Tibial artery (tissue), 4 donors: Measurements from ENCODE around the gene ALOX5AP.
A peak's percentile ranks its signal among the peaks of the same experiment; 100 is the strongest.

Experiments
- DNase-seq, 2 donors: peaks; one replicate each; pipeline ENCODE4 v3.0.0-alpha.2; 2019
- H3K27ac ChIP-seq, 2 donors: fragments of 200-600 bp; sonication (generic) in 1 of 2; 1 replicate in 1 of 2; 2 replicates in 1 of 2; pipeline ENCODE4 v1.5.1; 2018 to 2019; ENCODE audit warnings: mild to moderate bottlenecking in 1 of 2
- H3K27me3 ChIP-seq, 2 donors: fragments of 200-600 bp; sonication (generic) in 1 of 2; one replicate each; pipeline versions ENCODE4 v1.5.1 to v1.6.0; 2016 to 2019
- H3K36me3 ChIP-seq, 3 donors: fragments of 200-600 bp; sonication (generic) in 2 of 3; one replicate each; pipeline ENCODE4 v1.5.1; 2016 to 2019; ENCODE audit warnings: mild to moderate bottlenecking in 2 of 3
- H3K4me1 ChIP-seq, 4 donors: fragments of 200-600 bp; sonication (generic) in 2 of 4; 1 replicate in 3 of 4; 2 replicates in 1 of 4; pipeline ENCODE4 v1.5.1; 2016 to 2019
- H3K4me3 ChIP-seq, 2 donors: fragments of 200-600 bp; sonication (generic) in 1 of 2; 1 replicate in 1 of 2; 2 replicates in 1 of 2; pipeline ENCODE4 v1.5.1; 2018 to 2019; ENCODE audit warnings: mild to moderate bottlenecking in 2 of 2
- H3K9me3 ChIP-seq, 3 donors: fragments of 200-600 bp; sonication (generic) in 1 of 3; one replicate each; pipeline ENCODE4 v1.5.1; 2016 to 2019
- intact Hi-C: fragments of 100-400 bp; cut with DNase I; formaldehyde crosslinking; loops from one replicate; pipeline ENCODE4 v1.15.0; 2023; ENCODE audit warnings: low total_unique reads
- TF ChIP-seq, protein P1 (sequence below), 2 experiments: fragments of 200-600 bp in 1 of 2; fragments of 450-650 bp in 1 of 2; IDR thresholded peaks; one replicate each; pipeline ENCODE4 v1.5.1; 2017 to 2019; ENCODE audit warnings: antibody characterized with exemption in 2 of 2, mild to moderate bottlenecking in 1 of 2, moderate library complexity in 1 of 2

The ALOX5AP gene

DNA sequence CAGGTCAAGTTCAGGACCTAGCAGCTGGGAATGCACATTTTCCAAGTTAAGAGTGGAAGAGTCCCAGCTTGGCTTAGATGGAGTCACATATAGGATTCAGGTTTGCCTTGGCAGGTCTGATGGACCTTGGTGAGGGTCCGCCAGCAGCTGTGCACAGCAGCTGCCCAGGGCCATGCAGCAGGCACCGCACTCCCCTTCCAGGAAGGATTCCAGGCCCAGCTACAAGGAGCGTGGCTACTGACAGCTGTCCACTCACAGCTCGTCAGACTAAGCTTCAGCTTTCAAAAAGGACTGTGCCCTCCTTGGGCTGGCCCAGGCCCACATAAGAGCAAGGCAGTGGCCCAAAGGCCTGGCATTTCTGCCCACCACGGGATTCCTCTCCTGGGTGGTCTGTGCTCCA is 68.4 kb downstream of the ALOX5AP start:
- intact Hi-C loops = loop anchor here (5.0 to 10.0 kb wide), 7 partner anchors 64 to 671 kb away; partner anchors contain the start of gene MEDAG
- Histone ChIP-seq H3K27me3 (no peaks in the 10 kb centered on the region), H3K36me3 (no peaks in the 10 kb centered on the region), H3K4me3 (peak overlapping the region; percentile 41 to 47), H3K4me1 (peaks cover 0 to 34% (median 15%) of the 10 kb centered on the region in 4 donors), H3K9me3 (no peaks in the 10 kb centered on the region), H3K27ac (peak overlapping the region; percentile 41 to 65)
- TF ChIP-seq, protein P1, sequence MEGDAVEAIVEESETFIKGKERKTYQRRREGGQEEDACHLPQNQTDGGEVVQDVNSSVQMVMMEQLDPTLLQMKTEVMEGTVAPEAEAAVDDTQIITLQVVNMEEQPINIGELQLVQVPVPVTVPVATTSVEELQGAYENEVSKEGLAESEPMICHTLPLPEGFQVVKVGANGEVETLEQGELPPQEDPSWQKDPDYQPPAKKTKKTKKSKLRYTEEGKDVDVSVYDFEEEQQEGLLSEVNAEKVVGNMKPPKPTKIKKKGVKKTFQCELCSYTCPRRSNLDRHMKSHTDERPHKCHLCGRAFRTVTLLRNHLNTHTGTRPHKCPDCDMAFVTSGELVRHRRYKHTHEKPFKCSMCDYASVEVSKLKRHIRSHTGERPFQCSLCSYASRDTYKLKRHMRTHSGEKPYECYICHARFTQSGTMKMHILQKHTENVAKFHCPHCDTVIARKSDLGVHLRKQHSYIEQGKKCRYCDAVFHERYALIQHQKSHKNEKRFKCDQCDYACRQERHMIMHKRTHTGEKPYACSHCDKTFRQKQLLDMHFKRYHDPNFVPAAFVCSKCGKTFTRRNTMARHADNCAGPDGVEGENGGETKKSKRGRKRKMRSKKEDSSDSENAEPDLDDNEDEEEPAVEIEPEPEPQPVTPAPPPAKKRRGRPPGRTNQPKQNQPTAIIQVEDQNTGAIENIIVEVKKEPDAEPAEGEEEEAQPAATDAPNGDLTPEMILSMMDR (IDR thresholded peaks at IDR 0.05) = no peak
- no peak for DNase-seq

DNA sequence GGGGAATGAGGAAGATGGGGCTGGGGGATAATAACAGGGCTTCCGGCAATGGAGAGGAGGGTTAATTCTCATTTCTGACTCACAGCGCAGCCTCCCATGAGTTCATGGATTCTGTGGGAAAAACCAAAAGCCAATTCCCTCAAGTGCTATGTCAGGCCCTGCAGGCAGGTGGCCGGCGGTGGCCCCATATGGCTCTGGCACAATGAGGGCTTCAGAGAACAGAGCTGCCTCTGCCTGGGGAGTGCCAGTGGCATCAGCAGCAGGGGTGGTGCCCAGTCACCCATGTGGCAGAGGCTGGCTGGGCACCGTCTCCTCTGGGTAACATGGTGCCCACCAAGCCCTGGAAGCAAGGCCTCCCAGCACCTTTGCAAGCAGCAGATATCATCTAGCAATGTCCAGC is 69.1 kb downstream of the ALOX5AP start:
- Histone ChIP-seq H3K36me3 (no peaks in the 10 kb centered on the region), H3K9me3 (no peaks in the 10 kb centered on the region), H3K4me3 (no peak overlapping the region), H3K27ac (no peak overlapping the region), H3K27me3 (no peaks in the 10 kb centered on the region), H3K4me1 (peaks cover 0 to 34% (median 15%) of the 10 kb centered on the region in 4 donors)
- intact Hi-C loops = loop anchor here (5.0 to 10.0 kb wide), 7 partner anchors 63 to 672 kb away; partner anchors contain the start of gene MEDAG
- DNase-seq = no peak
- TF ChIP-seq, protein P1 (IDR thresholded peaks at IDR 0.05) = no peak

DNA sequence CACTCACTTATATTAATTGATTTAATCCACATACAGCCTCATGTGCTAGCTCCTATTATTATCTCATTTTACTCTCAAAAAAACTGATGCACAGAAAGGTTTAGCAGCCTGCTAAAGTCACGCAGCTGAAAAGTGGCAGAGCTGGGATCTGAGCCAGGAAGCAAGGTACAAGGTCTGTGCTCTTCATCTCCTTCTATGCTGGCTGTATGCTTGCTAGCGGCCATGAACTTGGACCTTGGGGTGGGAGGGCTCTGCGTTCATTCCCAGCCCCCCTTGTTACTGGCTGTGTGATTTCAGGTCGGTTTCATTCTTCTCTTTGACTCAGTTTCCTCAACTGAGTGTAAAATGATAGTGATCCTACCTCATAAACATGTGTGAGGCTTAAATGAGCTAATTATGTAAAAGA is 69.8 kb downstream of the ALOX5AP start:
- H3K9me3 ChIP-seq = no peaks in the 10 kb centered on the region
- peak overlapping the region in 1 of 2 donors; percentile 36 for H3K27ac ChIP-seq
- TF ChIP-seq, protein P1 (IDR thresholded peaks at IDR 0.05) = no peak
- H3K36me3 ChIP-seq = no peaks in the 10 kb centered on the region
- H3K4me3 ChIP-seq = no peak overlapping the region
- no peaks in the 10 kb centered on the region for H3K27me3 ChIP-seq
- intact Hi-C loops = loop anchor here (5.0 to 10.0 kb wide), 3 partner anchors 37 to 240 kb away; partner anchors contain the start of gene MEDAG
- peaks cover 0 to 34% (median 15%) of the 10 kb centered on the region in 4 donors for H3K4me1 ChIP-seq
- no peak for DNase-seq

DNA sequence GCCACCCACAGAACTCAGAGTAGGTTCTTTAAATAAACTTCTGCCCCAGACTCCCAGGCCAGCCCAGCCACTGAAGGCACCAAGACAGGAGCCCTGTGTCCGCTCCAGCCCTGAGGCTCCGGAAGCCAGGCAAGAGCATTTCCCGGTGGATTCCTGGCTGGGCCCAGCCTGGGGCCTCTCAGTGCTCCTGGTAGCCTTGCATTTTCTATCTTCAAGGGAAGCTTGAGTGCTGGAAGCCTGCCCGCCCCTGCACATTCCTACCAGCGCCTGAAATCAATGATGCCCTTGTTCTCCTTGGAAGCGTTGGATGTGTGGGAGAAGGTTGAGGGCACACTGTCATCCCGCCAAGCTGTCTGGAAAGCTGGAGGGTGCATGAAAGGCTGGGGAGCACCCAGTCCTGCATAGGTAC is 70.3 kb downstream of the ALOX5AP start:
- Histone ChIP-seq H3K27ac (peak overlapping the region; percentile 10 to 36), H3K9me3 (no peaks in the 10 kb centered on the region), H3K4me1 (peaks cover 0 to 34% (median 15%) of the 10 kb centered on the region in 4 donors), H3K36me3 (no peaks in the 10 kb centered on the region), H3K27me3 (no peaks in the 10 kb centered on the region), H3K4me3 (no peak overlapping the region)
- TF ChIP-seq, protein P1 (IDR thresholded peaks at IDR 0.05) = no peak
- intact Hi-C loops = loop anchor here (5.0 to 10.0 kb wide), 3 partner anchors 37 to 239 kb away; partner anchors contain the start of gene MEDAG
- DNase-seq = no peak

GRCh38 chr13:30806784-30807183 is 71.4 kb downstream of the ALOX5AP start:
- DNase-seq = no peak
- H3K4me1 ChIP-seq = peaks cover 0 to 34% (median 15%) of the 10 kb centered on the region in 4 donors
- no peaks in the 10 kb centered on the region for H3K36me3 ChIP-seq
- peak overlapping the region; percentile 8 to 19 for H3K27ac ChIP-seq
- H3K27me3 ChIP-seq = no peaks in the 10 kb centered on the region
- no peak overlapping the region for H3K4me3 ChIP-seq
- TF ChIP-seq, protein P1 (IDR thresholded peaks at IDR 0.05) = no peak
- intact Hi-C loops = loop anchor here (5.0 to 10.0 kb wide), 3 partner anchors 36 to 238 kb away; partner anchors contain the start of gene MEDAG
- H3K9me3 ChIP-seq = no peaks in the 10 kb centered on the region
